HG03558 (cell line): ENCODE results near the gene GPR39.

Experiments
- ATAC-seq: cut with Tn5 transposase; IDR thresholded peaks from one replicate; pipeline ENCODE4 v1.9.1; 2021; ENCODE audit warnings: moderate number of reproducible peaks; ENCODE audit not compliant: unreplicated experiment; ENCODE audit errors: extremely low read depth

The GPR39 gene

DNA sequence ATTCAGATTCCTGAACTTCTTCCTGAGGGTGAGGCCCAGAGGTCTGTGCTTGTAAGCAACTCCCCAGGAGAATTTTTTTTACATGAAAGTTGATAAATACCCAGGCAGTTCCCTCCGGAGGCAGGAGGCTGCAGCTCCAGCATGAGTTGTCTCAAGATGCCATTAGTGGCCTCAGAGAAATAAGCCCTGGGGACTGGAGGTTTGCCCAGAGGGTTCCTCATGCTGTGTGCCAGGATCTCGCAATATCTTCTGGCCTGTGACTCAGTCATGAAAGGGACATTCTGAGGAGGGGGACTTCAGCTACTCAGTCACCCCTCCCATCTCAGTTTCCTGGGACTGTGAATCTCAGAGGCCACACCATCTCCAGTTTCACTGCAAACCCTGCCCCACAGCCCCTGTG lies 203.5 kb downstream of the GPR39 start:
- ATAC-seq: no peak

DNA sequence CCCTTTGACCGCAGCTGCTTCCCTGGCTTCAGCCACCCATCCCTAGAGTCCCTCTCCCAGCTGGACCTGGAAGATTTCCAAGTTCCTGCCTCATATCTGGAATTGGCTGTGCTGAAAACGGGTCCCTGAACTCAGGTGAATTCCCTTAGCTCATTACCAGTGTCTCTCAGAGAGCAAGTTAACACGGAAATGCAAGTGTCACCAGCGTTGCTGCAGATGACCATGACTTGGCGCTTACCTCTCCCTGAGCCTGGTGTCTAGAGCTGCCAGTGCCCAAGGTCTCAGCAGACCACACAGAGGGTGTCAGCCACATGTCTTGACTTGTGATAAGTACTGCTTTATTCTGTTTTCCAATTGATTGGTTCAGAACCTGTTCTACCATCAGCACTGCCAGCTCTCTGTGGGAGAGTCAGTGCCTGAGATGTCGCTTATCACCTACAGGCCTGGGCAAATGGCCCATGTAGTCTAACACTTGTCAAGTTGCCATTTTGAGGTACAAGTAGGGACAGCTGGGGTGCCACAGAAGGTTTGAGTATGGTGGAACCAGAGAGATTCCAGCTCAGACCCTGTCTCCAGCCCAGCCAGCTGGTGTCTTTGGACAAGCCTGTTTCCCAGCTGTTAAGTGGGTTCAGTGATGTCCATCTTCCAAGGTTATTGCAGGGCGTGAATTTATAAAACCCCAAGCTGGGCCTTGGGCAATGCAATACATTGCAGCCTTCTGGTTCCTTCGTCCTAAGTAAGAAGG lies 204.7 kb downstream of the GPR39 start:
- ATAC-seq: no peak

DNA sequence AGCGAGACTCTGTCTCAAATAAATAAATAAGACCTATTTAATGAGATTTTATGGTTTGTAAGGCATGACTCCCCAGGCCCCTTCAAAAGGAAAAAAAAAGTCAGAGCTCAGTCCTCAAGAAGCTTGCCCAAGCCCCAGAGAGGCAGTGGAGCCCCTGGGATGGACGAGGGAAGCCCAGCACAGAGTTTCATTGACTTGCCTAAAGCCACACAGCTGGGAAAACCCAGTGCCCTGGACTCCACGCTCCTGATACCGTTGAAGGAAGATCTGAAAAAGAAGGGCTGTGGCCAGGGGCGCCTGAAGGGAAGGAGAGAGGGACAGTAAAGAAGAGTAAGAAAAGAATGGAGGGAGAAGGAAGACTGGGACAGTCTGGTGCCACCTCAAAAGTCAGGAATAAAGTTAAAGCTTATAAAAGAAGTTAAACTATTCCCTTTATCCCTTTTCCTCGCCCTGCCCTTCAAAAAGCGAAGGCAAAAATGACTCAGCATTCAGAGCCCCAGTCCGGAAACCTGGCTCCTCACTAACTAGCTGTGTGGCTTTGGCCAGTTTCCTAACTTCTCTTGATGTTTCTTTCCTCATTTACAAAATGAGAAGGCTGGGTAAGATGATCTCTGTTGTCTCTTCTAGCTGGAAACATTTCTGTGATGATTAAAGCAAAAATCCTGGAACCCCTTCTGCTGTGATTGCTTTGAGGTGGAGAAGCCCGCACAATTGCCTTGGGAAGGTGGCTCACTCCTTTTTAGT lies 206.7 kb downstream of the GPR39 start:
- ATAC-seq: no peak

DNA sequence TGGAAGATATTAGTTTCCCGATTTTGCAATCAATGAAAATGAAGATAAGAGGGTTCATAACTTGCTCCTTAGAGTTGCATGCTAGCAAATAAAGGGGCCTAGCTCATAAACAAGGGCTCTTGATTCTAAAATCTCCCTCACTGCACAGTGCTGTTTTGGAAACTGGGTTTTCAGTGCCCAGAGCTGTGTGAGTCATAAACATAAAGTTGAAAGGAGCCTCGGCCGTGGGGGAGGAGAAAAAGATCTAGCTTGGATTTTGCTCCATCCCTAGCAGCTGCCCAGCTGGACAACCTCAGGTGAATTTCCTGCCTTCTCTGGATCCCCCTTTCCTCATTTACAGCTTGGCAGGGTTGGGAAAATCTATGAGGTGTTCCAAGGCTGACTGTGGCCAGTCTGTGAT lies 210.9 kb downstream of the GPR39 start:
- ATAC-seq: no peak

DNA sequence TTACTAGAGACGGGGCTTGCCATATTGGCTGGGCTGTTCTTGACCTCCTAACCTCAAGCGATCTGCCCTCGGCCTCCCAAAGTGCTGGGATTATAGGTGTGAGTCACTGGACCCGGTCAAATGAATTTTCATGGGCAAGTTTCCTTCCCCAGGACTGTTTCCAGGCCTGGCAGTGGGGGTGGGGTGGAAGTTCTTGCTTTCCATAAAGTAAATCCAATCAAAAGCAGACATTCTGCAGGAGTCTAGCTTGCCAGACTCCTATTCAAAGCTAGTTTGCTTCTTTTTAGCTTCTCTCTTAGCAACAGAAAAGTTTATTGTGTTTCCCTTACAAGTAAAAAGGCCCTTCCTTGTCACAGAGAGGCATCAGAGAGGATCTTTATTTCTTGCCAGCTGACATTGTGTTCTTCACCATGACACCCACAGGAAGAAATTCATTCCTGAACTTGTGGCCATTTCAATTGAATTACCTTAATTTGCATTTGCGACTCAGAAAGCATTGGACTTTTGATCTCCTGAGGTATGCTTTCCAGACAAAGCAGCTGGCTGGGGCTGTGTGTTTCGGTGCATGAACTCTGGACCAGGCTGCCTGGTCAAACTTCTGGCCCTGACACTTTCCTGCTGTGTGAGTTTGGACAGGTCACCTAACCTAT lies 215.5 kb downstream of the GPR39 start:
- no peak for ATAC-seq

DNA sequence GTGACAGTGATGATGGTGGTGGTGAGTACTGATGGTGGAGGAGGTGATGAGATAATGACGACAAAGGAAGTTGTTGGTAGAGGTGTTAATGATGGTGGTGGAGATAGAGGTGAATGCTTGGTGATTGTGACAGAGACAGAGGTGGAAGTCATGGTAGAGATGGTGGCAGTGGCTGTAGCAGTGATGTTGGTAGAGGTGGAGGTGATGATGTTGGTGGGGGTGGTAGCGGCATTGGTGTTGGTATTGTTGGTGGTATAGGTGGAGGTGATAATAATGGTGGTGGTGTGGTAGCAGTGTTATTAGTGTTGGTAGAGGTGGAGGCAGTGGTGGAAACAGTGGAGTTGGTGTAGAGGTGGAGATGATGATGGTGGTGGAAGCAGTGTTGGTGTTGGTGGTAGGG lies 217.0 kb downstream of the GPR39 start:
- ATAC-seq: no peak

DNA sequence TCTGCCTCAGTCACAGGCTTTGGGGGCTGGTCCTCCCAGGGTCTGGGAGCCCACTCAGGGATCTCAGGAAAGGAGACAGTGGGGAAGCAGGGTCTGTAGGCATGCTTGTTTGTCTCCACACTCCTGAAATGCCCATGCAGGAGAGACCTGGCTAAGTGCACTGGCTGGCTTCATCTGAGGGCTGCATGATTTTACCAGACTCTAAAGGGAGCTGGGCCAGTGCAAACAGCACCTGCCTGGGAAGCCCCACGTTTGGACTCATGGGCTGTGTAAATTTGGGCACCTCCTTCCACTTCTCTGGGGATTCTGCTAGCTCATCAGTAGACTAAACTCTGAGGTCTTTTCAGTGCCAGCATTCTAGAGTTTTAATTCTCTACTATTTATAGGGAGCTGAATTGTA lies 219.7 kb downstream of the GPR39 start:
- ATAC-seq: no peak

DNA sequence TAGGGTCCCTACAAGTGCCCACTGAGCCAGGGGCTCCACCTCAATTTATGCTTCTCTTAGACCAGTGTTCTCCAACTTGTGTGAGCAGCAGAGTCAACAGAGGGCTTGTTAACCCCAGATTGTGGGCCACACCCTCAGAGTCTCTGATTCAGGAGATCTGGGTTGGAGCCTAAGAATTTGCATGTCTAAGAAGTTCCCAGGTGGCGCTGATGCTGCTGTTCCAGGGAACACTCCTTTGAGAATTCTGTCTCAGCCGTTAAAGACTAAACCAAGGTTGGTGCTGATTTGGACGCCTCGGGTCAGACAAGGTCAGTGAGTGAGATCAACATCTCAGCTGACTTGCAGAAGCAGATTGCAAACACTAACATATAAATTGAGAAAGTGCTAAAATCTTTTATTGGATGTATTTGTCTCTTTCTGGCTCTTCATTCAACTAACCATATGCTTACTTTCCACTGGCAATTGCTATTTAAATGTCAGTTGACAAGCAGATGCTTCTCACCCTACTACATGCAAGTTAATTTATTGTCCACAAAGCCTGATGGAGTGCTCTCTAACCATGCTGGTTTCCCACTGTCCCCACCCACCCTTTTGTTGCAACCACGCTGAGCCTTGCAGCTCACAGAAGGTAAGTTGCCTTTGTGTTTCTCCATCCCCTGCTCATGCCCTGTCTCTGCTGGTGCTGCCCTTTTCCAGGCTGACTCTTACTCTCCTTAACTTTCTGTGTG lies 221.9 kb downstream of the GPR39 start:
- ATAC-seq: no peak

DNA sequence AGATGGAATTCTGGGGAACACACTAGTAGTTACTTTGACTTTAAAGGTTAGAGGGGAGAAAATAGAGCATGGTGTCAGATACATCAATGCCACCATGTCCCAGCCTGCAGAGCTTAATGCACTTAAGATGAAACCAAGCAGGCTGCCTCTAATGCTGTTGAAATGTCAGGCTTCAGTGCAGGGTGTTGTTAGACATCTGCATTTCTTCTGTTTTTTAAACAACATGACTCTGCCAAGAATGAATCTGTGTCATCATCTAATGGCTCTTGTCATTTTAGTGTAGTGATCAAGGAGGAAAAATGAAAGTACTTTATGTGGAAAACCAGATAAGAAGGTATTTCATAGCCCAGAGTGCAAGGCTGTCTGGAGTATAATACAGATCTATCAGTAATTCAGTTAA lies 223.5 kb downstream of the GPR39 start:
- no peak for ATAC-seq

DNA sequence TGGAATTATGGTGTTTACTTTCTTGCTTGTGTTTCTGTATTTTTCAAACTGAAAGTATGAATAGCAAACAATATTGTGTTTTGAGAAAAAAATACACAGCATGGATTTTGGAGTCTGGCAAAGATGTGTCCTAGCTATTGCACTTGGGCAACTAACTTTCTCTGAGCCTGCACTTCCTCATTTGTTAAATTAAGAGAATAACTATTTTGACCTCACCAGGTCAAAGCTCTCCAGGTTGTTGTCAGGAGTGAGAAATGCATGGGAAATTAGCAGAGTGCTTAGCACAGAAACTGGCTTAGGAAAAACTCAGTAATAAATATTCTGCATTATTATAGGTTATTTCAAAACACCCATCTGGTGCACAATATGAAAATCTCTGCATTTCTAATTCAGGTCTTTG lies 225.2 kb downstream of the GPR39 start:
- no peak for ATAC-seq

DNA sequence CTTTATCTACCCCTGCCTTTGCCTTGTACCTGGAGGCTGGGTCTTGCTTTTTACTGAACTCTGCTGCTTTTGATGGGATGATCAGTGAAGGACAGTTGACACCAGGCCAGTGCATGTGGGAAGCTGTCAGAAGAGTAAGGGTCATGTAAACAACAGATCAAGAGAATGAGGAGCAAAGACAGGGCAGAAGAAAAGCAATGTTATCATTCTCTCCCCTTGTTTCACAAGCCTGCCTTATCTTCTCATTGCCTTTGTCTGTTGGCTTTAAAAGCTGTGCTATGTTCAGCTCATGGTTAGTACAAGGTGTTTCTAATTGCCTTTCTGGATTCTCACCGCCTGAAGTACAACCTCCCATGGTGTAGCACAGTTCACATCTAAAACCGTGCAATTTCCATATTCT lies 225.8 kb downstream of the GPR39 start:
- ATAC-seq: no peak

DNA sequence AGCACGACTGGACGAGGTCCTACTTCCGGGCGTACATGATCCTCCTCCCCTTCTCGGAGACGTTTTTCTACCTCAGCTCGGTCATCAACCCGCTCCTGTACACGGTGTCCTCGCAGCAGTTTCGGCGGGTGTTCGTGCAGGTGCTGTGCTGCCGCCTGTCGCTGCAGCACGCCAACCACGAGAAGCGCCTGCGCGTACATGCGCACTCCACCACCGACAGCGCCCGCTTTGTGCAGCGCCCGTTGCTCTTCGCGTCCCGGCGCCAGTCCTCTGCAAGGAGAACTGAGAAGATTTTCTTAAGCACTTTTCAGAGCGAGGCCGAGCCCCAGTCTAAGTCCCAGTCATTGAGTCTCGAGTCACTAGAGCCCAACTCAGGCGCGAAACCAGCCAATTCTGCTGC lies 228.6 kb downstream of the GPR39 start:
- ATAC-seq: no peak

DNA sequence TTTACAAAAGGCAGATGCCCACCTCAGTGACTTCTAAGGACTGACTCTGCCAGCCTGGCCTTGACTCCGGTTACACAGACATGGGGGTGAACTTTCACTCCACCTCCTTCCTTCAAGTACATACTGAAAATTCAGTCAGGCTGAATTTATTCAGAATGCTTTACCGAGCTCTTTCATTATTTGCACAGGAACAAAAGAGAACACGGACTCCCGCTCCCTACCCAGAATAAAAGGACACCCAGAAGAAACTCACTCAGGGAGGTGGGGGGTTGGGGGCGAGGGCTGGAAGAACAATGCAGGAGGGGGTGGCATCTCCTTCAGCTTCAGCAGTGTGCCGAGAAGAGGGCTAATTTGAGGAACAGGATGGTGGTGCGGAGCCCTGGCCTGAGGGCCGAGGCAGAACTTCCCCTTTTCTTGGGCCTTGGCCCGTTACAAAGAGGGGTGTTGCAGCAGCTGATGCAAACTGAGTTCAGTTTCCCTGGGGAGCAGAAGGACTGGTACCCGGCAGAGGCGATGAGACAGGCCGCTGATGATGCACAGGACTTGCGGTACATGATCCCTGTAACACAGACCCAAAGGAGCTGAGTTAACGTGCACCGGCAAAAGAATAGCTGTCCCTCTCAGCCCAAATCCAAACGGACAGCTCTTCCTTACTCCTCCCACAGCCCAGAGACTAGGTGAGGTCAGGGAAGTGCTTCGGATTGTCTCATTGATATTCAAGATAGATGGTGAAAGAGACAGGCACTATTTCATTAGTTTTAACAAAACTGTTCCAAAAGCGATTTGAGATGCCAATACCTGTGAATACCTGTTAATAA lies 229.3 kb downstream of the GPR39 start:
- ATAC-seq: no peak

DNA sequence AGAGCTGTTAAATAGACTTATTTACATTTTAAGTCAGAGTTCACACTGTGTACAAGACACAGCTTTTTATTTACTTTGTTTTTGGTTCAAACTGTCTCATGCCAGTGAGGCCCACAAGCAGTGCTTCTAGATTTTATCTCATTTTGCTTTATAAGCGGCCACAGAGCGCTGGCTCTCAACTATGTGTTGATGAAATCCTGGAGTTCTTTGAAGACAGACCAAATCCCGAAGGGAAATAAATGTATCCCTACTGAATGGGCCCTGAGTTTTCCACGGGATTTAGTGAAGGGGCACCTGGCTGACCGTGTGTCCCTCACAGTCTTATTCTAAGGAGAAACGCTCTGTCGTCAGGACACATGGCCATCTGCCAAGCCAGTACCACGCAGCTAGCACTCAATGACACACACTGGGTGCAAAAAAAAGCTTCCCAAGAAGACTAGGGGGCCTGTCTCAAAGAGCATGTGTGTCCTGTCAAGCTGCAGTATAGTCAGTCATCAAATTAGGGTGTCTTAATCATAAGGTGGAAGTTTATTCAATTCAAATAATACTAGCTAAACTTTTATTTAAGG lies 230.0 kb downstream of the GPR39 start:
- no peak for ATAC-seq

DNA sequence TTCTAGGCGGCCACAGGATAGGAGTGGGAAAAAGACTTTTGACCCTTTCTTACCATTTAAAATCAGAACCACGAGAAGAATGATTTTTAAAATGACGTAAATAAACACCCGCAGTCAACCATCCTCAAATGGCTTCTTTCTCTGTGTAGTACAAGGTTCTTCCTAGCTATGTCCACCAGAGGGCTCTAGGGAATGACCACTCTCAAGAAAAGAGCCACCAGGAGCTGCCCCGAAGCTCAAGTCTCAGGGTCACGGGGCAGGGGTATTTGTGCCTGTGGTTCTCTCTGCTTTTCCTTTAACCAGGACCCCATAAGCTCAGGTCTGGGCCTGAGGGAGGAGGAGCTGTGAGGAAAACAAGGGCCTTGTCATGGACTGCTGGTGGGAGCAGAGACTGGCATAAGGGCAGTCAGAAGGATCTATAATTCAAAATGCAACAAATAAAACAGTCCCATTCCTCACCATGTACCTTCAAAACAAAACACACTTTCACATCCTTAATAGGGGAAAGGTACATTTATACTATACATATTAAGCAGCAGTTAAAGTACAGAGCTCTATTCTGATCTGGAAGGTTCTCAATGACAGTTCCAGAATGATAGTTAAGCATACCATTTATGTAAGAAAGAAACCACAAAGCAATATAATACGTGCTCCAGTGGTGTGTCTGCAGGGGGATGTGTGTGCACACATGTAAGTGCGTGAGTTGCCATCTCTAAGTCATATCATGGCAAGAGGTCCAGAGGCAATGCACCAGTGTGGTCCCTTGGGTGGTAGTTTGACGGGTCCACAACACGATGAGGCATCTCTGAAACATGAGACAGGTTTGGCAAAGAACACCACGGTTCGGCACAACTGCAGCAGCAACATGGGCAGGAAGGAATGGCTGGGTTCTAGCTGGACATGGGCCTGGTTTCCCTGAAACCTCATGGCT lies 234.8 kb downstream of the GPR39 start:
- ATAC-seq: no peak

DNA sequence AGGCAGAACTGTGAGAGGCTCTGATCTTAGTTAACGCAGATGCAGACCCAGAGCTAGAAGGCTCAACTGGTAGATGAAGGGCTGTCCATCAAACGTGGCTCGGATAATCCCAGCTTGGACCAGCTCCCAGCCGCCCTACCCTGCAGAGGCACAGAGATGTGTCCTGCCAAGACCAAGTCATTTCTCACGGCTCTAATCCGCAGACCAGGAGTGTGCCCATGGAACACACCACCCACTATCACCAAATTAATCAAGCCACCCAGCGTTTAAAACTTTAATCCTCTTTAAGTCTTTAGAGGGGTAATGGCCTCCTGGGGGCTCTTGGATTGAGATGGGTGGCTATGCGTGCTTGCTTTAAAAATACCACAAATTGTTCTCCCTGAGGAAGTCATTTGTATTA lies 235.9 kb downstream of the GPR39 start:
- no peak for ATAC-seq

DNA sequence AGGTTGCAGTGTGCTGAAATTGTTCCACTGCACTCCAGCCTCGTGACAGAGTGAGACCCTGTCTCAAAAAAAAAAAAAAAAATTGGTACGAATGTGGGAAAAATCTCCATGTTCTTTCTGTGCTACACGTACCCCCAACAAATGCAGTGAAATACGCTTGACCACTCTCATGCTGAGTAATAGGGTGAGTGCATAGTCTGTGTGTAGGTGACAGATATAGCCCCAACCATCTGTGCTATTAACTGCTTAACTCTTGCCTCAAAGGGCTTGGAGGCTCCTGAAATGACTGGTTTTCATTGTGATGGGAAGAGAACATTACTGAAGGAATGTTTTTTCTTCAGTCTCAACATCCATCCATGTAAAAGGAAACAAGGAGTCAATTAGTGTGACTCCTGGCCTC lies 237.7 kb downstream of the GPR39 start:
- ATAC-seq: no peak

DNA sequence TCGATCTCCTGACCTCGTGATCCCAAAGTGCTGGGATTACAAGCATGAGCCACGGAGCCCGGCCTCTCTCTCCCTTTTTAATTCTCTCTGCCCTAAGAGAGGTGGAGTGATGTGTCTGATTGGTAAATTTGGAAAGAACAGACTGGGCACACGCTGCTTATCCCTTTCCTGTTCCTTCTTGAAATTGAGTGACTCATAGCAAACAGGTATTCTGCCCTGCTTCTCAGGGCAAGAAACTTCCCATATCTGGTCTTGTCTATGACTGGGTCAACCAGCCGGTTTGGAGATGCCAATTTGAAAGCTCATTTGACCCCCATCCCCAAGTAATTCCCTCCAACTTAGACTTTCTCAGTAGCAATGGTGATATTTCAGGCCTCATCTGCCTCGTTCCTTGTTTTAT lies 238.4 kb downstream of the GPR39 start:
- no peak for ATAC-seq
